ENCODE data around the gene VAC14.

Gene VAC14

DNA sequence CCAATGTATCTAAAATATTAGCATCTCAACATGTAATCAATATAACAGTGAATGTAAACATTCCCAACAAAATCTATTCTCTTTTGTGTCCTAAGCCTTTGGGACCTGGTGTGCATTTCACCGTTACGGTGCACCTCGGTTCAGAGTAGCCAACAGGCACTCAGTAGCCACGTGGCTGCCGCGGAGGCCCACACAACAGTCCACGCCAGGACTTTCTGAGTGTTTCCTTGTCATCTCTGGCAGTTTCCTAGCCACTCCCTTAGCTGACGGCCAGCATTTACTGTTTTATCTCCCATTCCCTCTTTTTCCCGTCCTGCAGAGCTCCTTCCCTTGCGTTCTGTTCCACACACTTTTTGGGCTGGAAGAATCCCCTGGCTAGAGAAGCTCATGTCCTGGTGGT, 36.3 kb downstream of the VAC14 start:
- Histone ChIP-seq H3K27ac (ENCODE audit: low read depth, low read length) (no peak overlapping the region), H3K18ac (ENCODE audit: low read length) (no peak overlapping the region), H3K79me1 (ENCODE audit: low read length) (no peaks in the 10 kb centered on the region), H3K27me3 (ENCODE audit: insufficient read depth, low read length, poor library complexity) (no peaks in the 10 kb centered on the region), H2AK5ac (ENCODE audit: low read length) (no peak overlapping the region), H3K56ac (ENCODE audit: low read length) (no peak overlapping the region), H3K9ac (ENCODE audit: low read length) (no peak overlapping the region), H3K4me1 (ENCODE audit: control insufficient read depth, low read depth, low read length) (no peaks in the 10 kb centered on the region), H3K79me2 (ENCODE audit: control insufficient read depth, insufficient read depth, low read length) (no peaks in the 10 kb centered on the region), H3K23ac (ENCODE audit: low read length) (no peak overlapping the region), H4K8ac (ENCODE audit: low read depth, low read length) (no peak overlapping the region), H4K5ac (ENCODE audit: low read length) (no peak overlapping the region), H3K4me2 (ENCODE audit: low read length) (no peak overlapping the region), H3K4ac (ENCODE audit: low read depth, low read length) (no peak overlapping the region), H3K4me3 (ENCODE audit: low read length) (no peak overlapping the region), H3K36me3 (ENCODE audit: control insufficient read depth, insufficient read depth, low read length) (no peaks in the 10 kb centered on the region), H2BK5ac (ENCODE audit: low read length) (no peak overlapping the region), H2BK120ac (ENCODE audit: low read depth, low read length) (no peak overlapping the region), H2BK15ac (replicated peaks; ENCODE audit: low read depth) (no peak overlapping the region)
- DNase-seq = no peak
- no CpG with 5 or more reads among the region's 10 CpGs for WGBS (ENCODE audit: extremely low coverage, insufficient coverage, low lambda C conversion rate)

DNA sequence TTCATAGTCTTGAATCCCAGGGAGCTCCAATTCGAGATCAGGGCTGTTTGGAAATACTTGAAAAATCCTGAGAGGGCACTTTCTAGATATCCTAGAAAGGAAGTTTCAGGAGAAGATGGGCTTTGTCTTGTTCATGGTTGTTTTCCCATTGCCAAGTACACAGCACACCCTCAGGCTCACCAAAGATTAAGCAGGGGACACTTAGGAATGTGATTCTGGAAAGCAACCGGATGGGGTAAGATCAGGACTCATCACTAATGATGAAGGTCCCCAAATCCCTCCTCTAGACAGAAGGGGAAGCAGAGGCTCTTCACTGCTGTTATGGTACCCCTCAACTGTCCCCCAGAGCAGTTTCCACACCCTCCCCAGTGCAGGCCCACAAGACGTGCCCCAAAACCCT, 40.7 kb downstream of the VAC14 start:
- Histone ChIP-seq H2BK15ac (replicated peaks; ENCODE audit: low read depth) (no peak overlapping the region), H3K4ac (ENCODE audit: low read depth, low read length) (no peak overlapping the region), H2BK120ac (ENCODE audit: low read depth, low read length) (no peak overlapping the region), H4K5ac (ENCODE audit: low read length) (no peak overlapping the region), H3K56ac (ENCODE audit: low read length) (no peak overlapping the region), H2BK5ac (ENCODE audit: low read length) (no peak overlapping the region), H3K4me3 (ENCODE audit: low read length) (no peak overlapping the region), H3K79me1 (ENCODE audit: low read length) (no peaks in the 10 kb centered on the region), H3K23ac (ENCODE audit: low read length) (no peak overlapping the region), H3K9ac (ENCODE audit: low read length) (no peak overlapping the region), H4K8ac (ENCODE audit: low read depth, low read length) (no peak overlapping the region), H3K27ac (ENCODE audit: low read depth, low read length) (peak overlapping the region; percentile 3), H2AK5ac (ENCODE audit: low read length) (no peak overlapping the region), H3K18ac (ENCODE audit: low read length) (no peak overlapping the region), H3K79me2 (ENCODE audit: control insufficient read depth, insufficient read depth, low read length) (no peaks in the 10 kb centered on the region), H3K27me3 (ENCODE audit: insufficient read depth, low read length, poor library complexity) (no peaks in the 10 kb centered on the region), H3K4me1 (ENCODE audit: control insufficient read depth, low read depth, low read length) (no peaks in the 10 kb centered on the region), H3K4me2 (ENCODE audit: low read length) (no peak overlapping the region), H3K36me3 (ENCODE audit: control insufficient read depth, insufficient read depth, low read length) (no peaks in the 10 kb centered on the region)
- DNase-seq = no peak
- WGBS (ENCODE audit: extremely low coverage, insufficient coverage, low lambda C conversion rate) = no CpG with 5 or more reads among the region's 3 CpGs

DNA sequence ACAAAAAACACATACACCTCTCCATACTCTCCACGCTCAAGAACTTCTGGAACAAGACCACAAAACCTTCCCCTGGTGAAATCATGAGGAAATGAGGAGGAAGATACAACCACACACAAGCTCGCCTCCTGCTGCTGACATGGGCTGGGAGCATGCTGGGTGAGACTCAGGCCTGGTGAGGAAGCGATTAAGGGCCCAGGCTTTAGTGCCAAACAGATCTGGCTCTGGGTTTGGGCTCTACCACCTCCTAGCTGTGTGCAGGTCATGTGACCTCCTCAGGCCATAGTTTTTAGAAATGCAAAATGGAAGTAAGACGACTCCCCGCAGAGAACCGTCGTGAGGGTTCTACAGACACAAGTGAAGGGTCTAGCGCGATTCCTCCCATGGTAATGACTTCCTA, 41.3 kb downstream of the VAC14 start:
- Histone ChIP-seq H3K23ac (ENCODE audit: low read length) (no peak overlapping the region), H3K56ac (ENCODE audit: low read length) (no peak overlapping the region), H2BK5ac (ENCODE audit: low read length) (no peak overlapping the region), H3K4ac (ENCODE audit: low read depth, low read length) (no peak overlapping the region), H3K4me2 (ENCODE audit: low read length) (no peak overlapping the region), H2AK5ac (ENCODE audit: low read length) (no peak overlapping the region), H3K27me3 (ENCODE audit: insufficient read depth, low read length, poor library complexity) (no peaks in the 10 kb centered on the region), H3K27ac (ENCODE audit: low read depth, low read length) (peak overlapping the region; percentile 9), H3K79me2 (ENCODE audit: control insufficient read depth, insufficient read depth, low read length) (no peaks in the 10 kb centered on the region), H3K79me1 (ENCODE audit: low read length) (no peaks in the 10 kb centered on the region), H3K9ac (ENCODE audit: low read length) (no peak overlapping the region), H3K18ac (ENCODE audit: low read length) (no peak overlapping the region), H3K4me1 (ENCODE audit: control insufficient read depth, low read depth, low read length) (no peaks in the 10 kb centered on the region), H2BK120ac (ENCODE audit: low read depth, low read length) (no peak overlapping the region), H4K8ac (ENCODE audit: low read depth, low read length) (no peak overlapping the region), H2BK15ac (replicated peaks; ENCODE audit: low read depth) (no peak overlapping the region), H3K4me3 (ENCODE audit: low read length) (no peak overlapping the region), H4K5ac (ENCODE audit: low read length) (no peak overlapping the region), H3K36me3 (ENCODE audit: control insufficient read depth, insufficient read depth, low read length) (no peaks in the 10 kb centered on the region)
- peak; percentile 38 for DNase-seq
- no CpG with 5 or more reads among the region's 9 CpGs for WGBS (ENCODE audit: extremely low coverage, insufficient coverage, low lambda C conversion rate)

DNA sequence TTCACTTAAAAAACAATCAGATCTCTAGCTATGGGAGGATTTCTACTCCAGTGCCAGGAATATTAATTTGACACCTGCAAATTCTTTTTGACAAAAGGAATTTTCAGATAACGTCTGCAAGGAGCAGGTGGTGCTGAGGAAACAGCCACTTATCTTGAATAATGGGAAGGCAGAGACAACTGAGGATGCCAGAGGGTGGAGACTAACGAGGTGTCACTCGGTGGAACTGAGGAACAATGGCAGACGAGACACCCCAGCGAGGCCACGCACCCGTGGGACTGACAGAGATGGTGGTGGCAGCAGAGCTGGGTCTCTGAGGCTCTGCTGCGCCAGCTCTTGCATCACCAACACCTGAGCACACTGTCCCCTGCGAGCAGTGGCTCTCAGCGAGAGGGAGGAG, 42.2 kb downstream of the VAC14 start:
- Histone ChIP-seq H3K79me1 (ENCODE audit: low read length) (no peaks in the 10 kb centered on the region), H3K4me1 (ENCODE audit: control insufficient read depth, low read depth, low read length) (no peaks in the 10 kb centered on the region), H2AK5ac (ENCODE audit: low read length) (no peak overlapping the region), H3K4me3 (ENCODE audit: low read length) (no peak overlapping the region), H3K4me2 (ENCODE audit: low read length) (no peak overlapping the region), H3K18ac (ENCODE audit: low read length) (no peak overlapping the region), H3K4ac (ENCODE audit: low read depth, low read length) (no peak overlapping the region), H3K56ac (ENCODE audit: low read length) (peak overlapping the region; percentile 15), H3K27ac (ENCODE audit: low read depth, low read length) (no peak overlapping the region), H3K23ac (ENCODE audit: low read length) (no peak overlapping the region), H4K5ac (ENCODE audit: low read length) (no peak overlapping the region), H2BK15ac (replicated peaks; ENCODE audit: low read depth) (no peak overlapping the region), H3K79me2 (ENCODE audit: control insufficient read depth, insufficient read depth, low read length) (no peaks in the 10 kb centered on the region), H3K9ac (ENCODE audit: low read length) (no peak overlapping the region), H2BK5ac (ENCODE audit: low read length) (no peak overlapping the region), H4K8ac (ENCODE audit: low read depth, low read length) (no peak overlapping the region), H3K27me3 (ENCODE audit: insufficient read depth, low read length, poor library complexity) (no peaks in the 10 kb centered on the region), H2BK120ac (ENCODE audit: low read depth, low read length) (no peak overlapping the region), H3K36me3 (ENCODE audit: control insufficient read depth, insufficient read depth, low read length) (no peaks in the 10 kb centered on the region)
- no CpG with 5 or more reads among the region's 10 CpGs for WGBS (ENCODE audit: extremely low coverage, insufficient coverage, low lambda C conversion rate)
- DNase-seq = no peak

DNA sequence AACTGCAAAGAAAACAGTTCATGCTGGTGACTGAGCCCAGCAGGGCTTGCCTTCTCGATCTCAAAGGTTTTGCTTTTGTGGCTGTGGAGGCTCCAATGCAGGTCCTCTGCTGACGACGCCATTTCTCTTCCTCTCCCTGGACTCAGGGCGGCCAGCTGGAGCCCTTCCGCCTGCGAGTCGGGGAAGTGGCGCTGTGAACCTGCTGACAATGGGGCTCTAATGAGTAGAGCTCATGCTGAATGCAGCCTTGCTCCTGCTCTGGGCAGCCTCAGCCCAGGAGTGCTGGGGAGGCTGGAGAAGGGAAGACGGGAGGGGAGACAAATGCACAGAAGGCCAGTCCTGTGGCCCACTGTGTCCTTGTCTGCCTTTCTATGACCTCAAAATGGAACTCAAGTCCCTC, 43.8 kb downstream of the VAC14 start:
- Histone ChIP-seq H3K27me3 (ENCODE audit: insufficient read depth, low read length, poor library complexity) (no peaks in the 10 kb centered on the region), H3K36me3 (ENCODE audit: control insufficient read depth, insufficient read depth, low read length) (no peaks in the 10 kb centered on the region)

DNA sequence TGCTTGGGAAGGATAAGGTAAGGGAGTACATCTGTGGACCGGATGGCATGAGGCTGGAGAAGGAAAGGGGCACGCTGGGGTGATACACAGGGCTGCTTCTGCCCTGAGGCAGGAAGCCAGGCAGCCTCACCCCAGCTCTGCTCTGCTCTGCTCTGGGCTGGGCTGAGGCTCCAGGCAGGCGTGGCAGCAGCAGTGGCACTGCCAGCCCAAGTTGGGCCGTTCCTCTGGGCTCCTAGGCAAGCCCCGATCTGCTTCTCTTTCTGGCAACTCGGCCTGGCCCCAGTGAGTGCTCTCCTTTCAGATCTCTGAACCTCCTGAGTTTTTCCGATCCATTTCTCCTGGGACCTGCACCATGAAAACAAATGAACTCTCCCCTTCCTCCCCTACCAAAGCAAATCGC, 44.9 kb downstream of the VAC14 start:
- no peak overlapping the region for H2BK120ac ChIP-seq (ENCODE audit: low read depth, low read length)
- no peak overlapping the region for H3K9ac ChIP-seq (ENCODE audit: low read length)
- H3K79me1 ChIP-seq (ENCODE audit: low read length) = no peaks in the 10 kb centered on the region
- WGBS (ENCODE audit: extremely low coverage, insufficient coverage, low lambda C conversion rate) = no CpG with 5 or more reads among the region's 8 CpGs
- no peak overlapping the region for H4K5ac ChIP-seq (ENCODE audit: low read length)
- DNase-seq = no peak
- no peak overlapping the region for H3K27ac ChIP-seq (ENCODE audit: low read depth, low read length)
- no peak overlapping the region for H2BK5ac ChIP-seq (ENCODE audit: low read length)
- no peaks in the 10 kb centered on the region for H3K27me3 ChIP-seq (ENCODE audit: insufficient read depth, low read length, poor library complexity)
- no peak overlapping the region for H3K23ac ChIP-seq (ENCODE audit: low read length)
- no peak overlapping the region for H2BK15ac ChIP-seq (replicated peaks; ENCODE audit: low read depth)
- no peaks in the 10 kb centered on the region for H3K4me1 ChIP-seq (ENCODE audit: control insufficient read depth, low read depth, low read length)
- H3K18ac ChIP-seq (ENCODE audit: low read length) = no peak overlapping the region
- no peak overlapping the region for H2AK5ac ChIP-seq (ENCODE audit: low read length)
- H3K4me3 ChIP-seq (ENCODE audit: low read length) = no peak overlapping the region
- H3K79me2 ChIP-seq (ENCODE audit: control insufficient read depth, insufficient read depth, low read length) = no peaks in the 10 kb centered on the region
- H3K36me3 ChIP-seq (ENCODE audit: control insufficient read depth, insufficient read depth, low read length) = no peaks in the 10 kb centered on the region
- H4K8ac ChIP-seq (ENCODE audit: low read depth, low read length) = no peak overlapping the region
- H3K4ac ChIP-seq (ENCODE audit: low read depth, low read length) = no peak overlapping the region
- no peak overlapping the region for H3K56ac ChIP-seq (ENCODE audit: low read length)
- H3K4me2 ChIP-seq (ENCODE audit: low read length) = no peak overlapping the region

More for the DNA sequence above, 43.8 kb downstream of the VAC14 start:
- H3K4me2 ChIP-seq (ENCODE audit: low read length) = no peak overlapping the region
- H3K4me1 ChIP-seq (ENCODE audit: control insufficient read depth, low read depth, low read length) = no peaks in the 10 kb centered on the region
- H2AK5ac ChIP-seq (ENCODE audit: low read length) = no peak overlapping the region
- no peaks in the 10 kb centered on the region for H3K79me2 ChIP-seq (ENCODE audit: control insufficient read depth, insufficient read depth, low read length)
- WGBS (ENCODE audit: extremely low coverage, insufficient coverage, low lambda C conversion rate) = no CpG with 5 or more reads among the region's 9 CpGs
- no peak overlapping the region for H2BK5ac ChIP-seq (ENCODE audit: low read length)
- H3K18ac ChIP-seq (ENCODE audit: low read length) = no peak overlapping the region
- no peak overlapping the region for H4K8ac ChIP-seq (ENCODE audit: low read depth, low read length)
- no peaks in the 10 kb centered on the region for H3K79me1 ChIP-seq (ENCODE audit: low read length)
- no peak overlapping the region for H4K5ac ChIP-seq (ENCODE audit: low read length)
- no peak for DNase-seq
- H3K27ac ChIP-seq (ENCODE audit: low read depth, low read length) = no peak overlapping the region
- H2BK120ac ChIP-seq (ENCODE audit: low read depth, low read length) = no peak overlapping the region
- H3K9ac ChIP-seq (ENCODE audit: low read length) = no peak overlapping the region
- no peak overlapping the region for H2BK15ac ChIP-seq (replicated peaks; ENCODE audit: low read depth)
- H3K4ac ChIP-seq (ENCODE audit: low read depth, low read length) = no peak overlapping the region
- no peak overlapping the region for H3K56ac ChIP-seq (ENCODE audit: low read length)
- H3K23ac ChIP-seq (ENCODE audit: low read length) = no peak overlapping the region
- no peak overlapping the region for H3K4me3 ChIP-seq (ENCODE audit: low read length)

Data from mesendoderm (in vitro differentiated cells).